Glutamatergic neuron (in vitro differentiated cells): ENCODE data around the gene COMMD10. TPM values are rescaled to one million over a fixed set of nuclear protein-coding genes. Genes with fewer than 3 reads are reported as not detected.

Source experiments
- DNase-seq: peaks from one replicate; pipeline ENCODE4 v3.0.0; 2022
- H3K27ac Mint-ChIP-seq: one replicate; pipeline ENCODE4 v1.8.0; 2020; ENCODE audit warnings: mild to moderate bottlenecking, mixed read lengths, inconsistent platforms; ENCODE audit not compliant: unreplicated experiment
- H3K27me3 Mint-ChIP-seq: one replicate; pipeline ENCODE4 v1.8.0; 2020; ENCODE audit warnings: mild to moderate bottlenecking, moderate library complexity, mixed read lengths, inconsistent platforms; ENCODE audit not compliant: unreplicated experiment
- H3K36me3 Mint-ChIP-seq: one replicate; pipeline ENCODE4 v1.8.0; 2020; ENCODE audit warnings: mild to moderate bottlenecking, mixed read lengths, inconsistent platforms; ENCODE audit not compliant: unreplicated experiment
- H3K4me1 Mint-ChIP-seq: one replicate; pipeline ENCODE4 v1.8.0; 2020; ENCODE audit warnings: mild to moderate bottlenecking, low read depth, mixed read lengths, inconsistent platforms; ENCODE audit not compliant: unreplicated experiment
- H3K4me3 Mint-ChIP-seq: one replicate; pipeline ENCODE4 v1.8.0; 2020; ENCODE audit warnings: mild to moderate bottlenecking, mixed read lengths, inconsistent platforms; ENCODE audit not compliant: unreplicated experiment
- H3K9me3 Mint-ChIP-seq: one replicate; pipeline ENCODE4 v1.8.0; 2020; ENCODE audit warnings: mild to moderate bottlenecking, moderate library complexity, mixed read lengths, inconsistent platforms; ENCODE audit not compliant: unreplicated experiment
- total RNA-seq: library from RNA; stranded (reverse); fragmentation: NEBNext Ultra II Directional; extraction: Animal tissue kit (Norgen Biotek cat#: 25700); gene quantifications from one replicate; pipeline ENCODE4 v1.2.1, GENCODE V29; 2021; ENCODE audit not compliant: unreplicated experiment
- TF ChIP-seq, protein P1 (sequence below): fragments of 200-600 bp; sonication (generic); IDR thresholded peaks from one replicate; pipeline ENCODE4 v1.5.0; 2021; ENCODE audit not compliant: partially characterized antibody, unreplicated experiment

Gene COMMD10
- total RNA-seq, 1 donor from 2014 or later, result 22.9 TPM

DNA sequence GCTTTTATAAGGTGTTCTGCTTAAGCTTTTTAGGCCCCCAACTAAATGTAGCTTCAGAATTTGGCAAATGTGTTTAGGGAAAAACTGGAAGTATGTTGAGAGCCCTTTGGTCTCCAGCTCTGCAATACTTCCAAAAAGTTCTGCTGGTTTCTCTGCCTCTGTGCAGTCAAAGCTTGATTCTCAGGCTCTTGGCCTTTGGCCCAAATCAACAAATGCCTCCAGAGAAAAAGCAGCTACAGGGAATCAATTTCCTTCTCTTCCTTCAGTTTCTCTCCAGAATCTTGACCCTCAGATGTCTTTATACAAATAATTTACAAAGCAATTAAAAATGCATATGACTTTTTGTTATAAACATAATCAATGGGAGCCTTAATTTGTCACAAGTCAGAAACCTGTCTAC, 235.7 kb downstream of the COMMD10 start:
- no peaks in the 10 kb centered on the region for H3K4me1 Mint-ChIP-seq

DNA sequence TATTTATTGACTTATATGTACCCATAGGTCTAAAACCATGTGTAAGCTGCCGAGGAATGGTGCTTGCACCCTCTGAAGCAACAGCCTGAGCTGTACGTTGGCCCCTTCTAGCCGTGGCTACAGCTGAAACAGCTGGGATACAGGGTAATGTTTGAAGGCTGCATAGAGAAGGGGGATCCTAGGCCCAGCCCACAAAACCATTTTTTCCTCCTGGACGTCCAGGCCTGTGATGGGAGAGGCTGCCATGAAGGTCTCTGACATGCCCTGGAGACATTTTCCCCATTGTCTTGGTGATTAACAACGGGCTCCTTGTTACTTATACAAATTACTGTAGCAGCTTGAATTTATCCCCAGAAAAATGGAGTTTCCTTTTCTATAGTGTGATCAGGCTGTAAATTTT, 244.7 kb downstream of the COMMD10 start:
- H3K9me3 Mint-ChIP-seq, result peaks cover 11% of the 10 kb centered on the region
- DNase-seq, result no peak
- H3K4me1 Mint-ChIP-seq, result no peaks in the 10 kb centered on the region
- H3K4me3 Mint-ChIP-seq, result no peak overlapping the region
- TF ChIP-seq, protein P1, sequence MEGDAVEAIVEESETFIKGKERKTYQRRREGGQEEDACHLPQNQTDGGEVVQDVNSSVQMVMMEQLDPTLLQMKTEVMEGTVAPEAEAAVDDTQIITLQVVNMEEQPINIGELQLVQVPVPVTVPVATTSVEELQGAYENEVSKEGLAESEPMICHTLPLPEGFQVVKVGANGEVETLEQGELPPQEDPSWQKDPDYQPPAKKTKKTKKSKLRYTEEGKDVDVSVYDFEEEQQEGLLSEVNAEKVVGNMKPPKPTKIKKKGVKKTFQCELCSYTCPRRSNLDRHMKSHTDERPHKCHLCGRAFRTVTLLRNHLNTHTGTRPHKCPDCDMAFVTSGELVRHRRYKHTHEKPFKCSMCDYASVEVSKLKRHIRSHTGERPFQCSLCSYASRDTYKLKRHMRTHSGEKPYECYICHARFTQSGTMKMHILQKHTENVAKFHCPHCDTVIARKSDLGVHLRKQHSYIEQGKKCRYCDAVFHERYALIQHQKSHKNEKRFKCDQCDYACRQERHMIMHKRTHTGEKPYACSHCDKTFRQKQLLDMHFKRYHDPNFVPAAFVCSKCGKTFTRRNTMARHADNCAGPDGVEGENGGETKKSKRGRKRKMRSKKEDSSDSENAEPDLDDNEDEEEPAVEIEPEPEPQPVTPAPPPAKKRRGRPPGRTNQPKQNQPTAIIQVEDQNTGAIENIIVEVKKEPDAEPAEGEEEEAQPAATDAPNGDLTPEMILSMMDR, result no peak
- H3K36me3 Mint-ChIP-seq, result peaks cover 48% of the 10 kb centered on the region
- no peak overlapping the region for H3K27ac Mint-ChIP-seq
- H3K27me3 Mint-ChIP-seq, result no peaks in the 10 kb centered on the region

More for the DNA sequence above, 235.7 kb downstream of the COMMD10 start:
- H3K36me3 Mint-ChIP-seq, result peaks cover 31% of the 10 kb centered on the region
- no peak overlapping the region for H3K27ac Mint-ChIP-seq
- TF ChIP-seq, protein P1, result no peak
- DNase-seq, result no peak
- no peaks in the 10 kb centered on the region for H3K9me3 Mint-ChIP-seq
- no peak overlapping the region for H3K4me3 Mint-ChIP-seq
- H3K27me3 Mint-ChIP-seq, result no peaks in the 10 kb centered on the region

DNA sequence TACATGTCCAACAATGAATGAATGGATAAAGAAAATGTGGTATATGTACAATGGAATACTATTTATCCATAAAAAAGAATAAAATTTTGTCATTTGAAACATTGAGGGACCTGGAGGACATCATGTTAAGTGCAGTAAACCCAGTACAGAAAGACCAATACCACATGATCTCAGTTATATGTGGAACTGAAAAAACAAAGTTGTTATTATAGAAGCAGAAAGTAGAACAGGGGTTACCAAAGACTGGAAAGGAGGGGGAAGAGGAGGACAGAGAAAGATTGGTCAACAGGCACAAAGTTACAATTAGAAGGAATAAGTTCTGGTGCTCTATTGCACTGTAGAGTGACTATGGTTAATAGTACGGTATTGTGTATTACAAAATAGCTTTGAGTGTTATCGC, 256.0 kb downstream of the COMMD10 start:
- TF ChIP-seq, protein P1, result no peak

More for the DNA sequence above, 256.0 kb downstream of the COMMD10 start:
- Mint-ChIP-seq H3K36me3 (peaks cover 16% of the 10 kb centered on the region), H3K4me3 (no peak overlapping the region), H3K27ac (no peak overlapping the region), H3K4me1 (peaks cover 2% of the 10 kb centered on the region), H3K27me3 (no peaks in the 10 kb centered on the region), H3K9me3 (peaks cover 4% of the 10 kb centered on the region)
- no peak for DNase-seq

Other genes with a start within 250 kb of the COMMD10 start
- 67.3 TPM for gene ATG12, start 243.5 kb upstream of the COMMD10 start, total RNA-seq
- 131 TPM for gene AP3S1, start 243.1 kb upstream of the COMMD10 start, total RNA-seq
- gene LVRN, start 122.5 kb upstream of the COMMD10 start, total RNA-seq, result 0.59 TPM
- gene ARL14EPL, start 52.6 kb upstream of the COMMD10 start, total RNA-seq, result not detected